OCI-LY7 (cell line): Measurements from ENCODE around the gene PPAT. TPM values are rescaled to one million over a fixed set of nuclear protein-coding genes. Genes with fewer than 3 reads are reported as not detected.

Source experiments
- BruUV-seq: library from RNA; stranded (reverse); fragments of 400-500 nt; replicated peaks from 2 replicates; lab custom pipeline; 2021; lab: Mats Ljungman, UMichigan
- CTCF ChIA-PET: fragments of 300-600 bp; sonication (Branson Sonifier 250); formaldehyde crosslinking; loops from one replicate; lab custom pipeline; 2022; ENCODE audit warnings: antibody characterized with exemption; ENCODE audit not compliant: unreplicated experiment; lab: Charles Lee
- POLR2A ChIA-PET: fragments of 300-600 bp; sonication (Branson Sonifier 250); formaldehyde crosslinking; loops from one replicate; lab custom pipeline; 2022; ENCODE audit warnings: antibody characterized with exemption; lab: Charles Lee
- DNase-seq: peaks from one replicate; pipeline ENCODE4 v3.0.0-alpha.2; 2015; ENCODE audit warnings: low spot score
- H2AFZ ChIP-seq: fragments of 200-600 bp; sonication (generic), shearing (Covaris generic); 2 replicates; pipeline ENCODE4 v1.6.1; 2014; ENCODE audit warnings: mild to moderate bottlenecking, antibody characterized with exemption, low read length, moderate library complexity
- H3K27ac ChIP-seq: fragments of 200-600 bp; sonication (generic); 2 replicates; pipeline ENCODE4 v1.5.1; 2014; ENCODE audit warnings: mixed run types, low read depth, mild to moderate bottlenecking, moderate library complexity, low read length, inconsistent platforms; ENCODE audit not compliant: poor library complexity, severe bottlenecking
- H3K36me3 ChIP-seq: fragments of 200-600 bp; sonication (generic); 2 replicates; pipeline ENCODE4 v1.6.1; 2014; ENCODE audit warnings: mild to moderate bottlenecking, antibody characterized with exemption, low read length, moderate library complexity, mixed read lengths; ENCODE audit not compliant: insufficient read depth
- H3K4me1 ChIP-seq: fragments of 200-600 bp; sonication (generic); 2 replicates; pipeline ENCODE4 v1.5.1; 2014; ENCODE audit warnings: mild to moderate bottlenecking, low read length; ENCODE audit not compliant: insufficient read depth, poor library complexity, severe bottlenecking
- H3K4me2 ChIP-seq: fragments of 200-600 bp; sonication (generic); 2 replicates; pipeline ENCODE4 v1.6.1; 2014; ENCODE audit warnings: mild to moderate bottlenecking, low read length
- H3K4me3 ChIP-seq: fragments of 200-600 bp; sonication (generic); 2 replicates; pipeline ENCODE4 v1.5.1; 2014; ENCODE audit warnings: mild to moderate bottlenecking, low read depth, low read length; ENCODE audit not compliant: poor library complexity, severe bottlenecking
- H3K79me2 ChIP-seq: fragments of 200-600 bp; sonication (generic); 2 replicates; pipeline ENCODE4 v1.6.1; 2016; ENCODE audit warnings: low read depth, mild to moderate bottlenecking, low read length, moderate library complexity, mixed read lengths; ENCODE audit not compliant: insufficient read depth
- H3K9me2 ChIP-seq: fragments of 200-600 bp; sonication (generic); 2 replicates; pipeline ENCODE4 v1.6.1; 2016; ENCODE audit warnings: mild to moderate bottlenecking, low read length, mixed read lengths; ENCODE audit not compliant: insufficient read depth
- H3K9me3 ChIP-seq: fragments of 200-600 bp; sonication (generic); 2 replicates; pipeline ENCODE4 v1.6.1; 2014; ENCODE audit warnings: mild to moderate bottlenecking, mixed run types, low read length, mixed read lengths
- H4K20me1 ChIP-seq: fragments of 200-600 bp; sonication (generic); 2 replicates; pipeline ENCODE4 v1.6.1; 2014; ENCODE audit warnings: mild to moderate bottlenecking, antibody characterized with exemption, low read length, moderate library complexity, mixed read lengths; ENCODE audit not compliant: insufficient read depth
- EZH2phosphoT487 ChIP-seq: fragments of 200-600 bp; sonication (generic); IDR thresholded peaks from 2 replicates; pipeline ENCODE4 v1.6.1; 2018; ENCODE audit warnings: low read depth, borderline replicate concordance, mild to moderate bottlenecking, mixed run types, antibody characterized with exemption, low read length, moderate library complexity, mixed read lengths
- intact Hi-C: fragments of 100-400 bp; cut with micrococcal nuclease; formaldehyde crosslinking; loops from one replicate; pipeline ENCODE4 v1.10.0; 2022; ENCODE audit not compliant: unreplicated experiment
- total RNA-seq, 2 experiments: library from RNA; depleted of rRNA in 1 of 2; stranded (reverse); fragments of >200 nt in 1 of 2; shearing (Covaris generic) in 1 of 2; gene quantifications; 2 replicates each; pipeline ENCODE4 v1.2.3, GENCODE V29; 2014 to 2022
- TF ChIP-seq, protein P1 (sequence below): fragments of 200-600 bp; sonication (generic); conservative IDR thresholded peaks from 2 replicates; pipeline ENCODE4 v1.5.1; 2014; ENCODE audit warnings: mild to moderate bottlenecking, antibody characterized with exemption, low read length, moderate library complexity, mixed read lengths

The PPAT gene
- total RNA-seq, 2 experiments from 2014 or later, result 35.8 to 54.3 TPM

GRCh38 chr4:56391270-56391669 lies 44.1 kb downstream of the PPAT start:
- Histone ChIP-seq H3K4me3 (no peak overlapping the region), H3K9me3 (no peaks in the 10 kb centered on the region), H4K20me1 (no peaks in the 10 kb centered on the region), H3K79me2 (peaks cover 13% of the 10 kb centered on the region), H2AFZ (no peak overlapping the region), H3K4me2 (no peak overlapping the region), H3K4me1 (peaks cover 15% of the 10 kb centered on the region), H3K36me3 (peaks cover 50% of the 10 kb centered on the region), H3K27ac (no peak overlapping the region), H3K9me2 (no peaks in the 10 kb centered on the region)
- ChIA-PET POLR2A (no interaction called here), CTCF (no interaction called here)
- no peak for DNase-seq
- intact Hi-C loops, result no loop called here
- TF ChIP-seq, protein P1, sequence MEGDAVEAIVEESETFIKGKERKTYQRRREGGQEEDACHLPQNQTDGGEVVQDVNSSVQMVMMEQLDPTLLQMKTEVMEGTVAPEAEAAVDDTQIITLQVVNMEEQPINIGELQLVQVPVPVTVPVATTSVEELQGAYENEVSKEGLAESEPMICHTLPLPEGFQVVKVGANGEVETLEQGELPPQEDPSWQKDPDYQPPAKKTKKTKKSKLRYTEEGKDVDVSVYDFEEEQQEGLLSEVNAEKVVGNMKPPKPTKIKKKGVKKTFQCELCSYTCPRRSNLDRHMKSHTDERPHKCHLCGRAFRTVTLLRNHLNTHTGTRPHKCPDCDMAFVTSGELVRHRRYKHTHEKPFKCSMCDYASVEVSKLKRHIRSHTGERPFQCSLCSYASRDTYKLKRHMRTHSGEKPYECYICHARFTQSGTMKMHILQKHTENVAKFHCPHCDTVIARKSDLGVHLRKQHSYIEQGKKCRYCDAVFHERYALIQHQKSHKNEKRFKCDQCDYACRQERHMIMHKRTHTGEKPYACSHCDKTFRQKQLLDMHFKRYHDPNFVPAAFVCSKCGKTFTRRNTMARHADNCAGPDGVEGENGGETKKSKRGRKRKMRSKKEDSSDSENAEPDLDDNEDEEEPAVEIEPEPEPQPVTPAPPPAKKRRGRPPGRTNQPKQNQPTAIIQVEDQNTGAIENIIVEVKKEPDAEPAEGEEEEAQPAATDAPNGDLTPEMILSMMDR, result no peak
- TF ChIP-seq EZH2phosphoT487, result no peak
- no TSS peak for BruUV-seq

DNA sequence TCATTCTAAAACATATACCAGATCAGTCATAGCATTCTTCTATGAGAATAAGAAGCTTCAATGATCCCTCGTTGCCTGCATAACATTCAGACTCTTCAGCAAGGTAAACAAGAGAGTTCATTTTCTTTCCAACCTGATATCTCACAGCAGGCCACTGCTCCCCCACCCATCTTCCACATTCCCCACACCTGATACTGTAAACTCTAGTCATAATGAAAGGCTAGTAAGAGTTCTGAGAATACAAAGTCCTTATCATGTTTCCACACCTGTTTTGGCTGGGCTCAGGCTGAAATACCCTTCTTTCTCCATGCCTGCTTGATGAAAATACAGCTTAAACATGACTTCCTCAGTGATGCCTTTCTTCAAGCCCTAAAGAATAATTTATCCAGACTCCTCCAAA lies 45.9 kb downstream of the PPAT start:
- Histone ChIP-seq H3K9me3 (no peaks in the 10 kb centered on the region), H3K27ac (no peak overlapping the region), H3K9me2 (no peaks in the 10 kb centered on the region), H4K20me1 (no peaks in the 10 kb centered on the region), H3K4me2 (peak overlapping the region; percentile 86), H3K79me2 (peaks cover 27% of the 10 kb centered on the region), H2AFZ (no peak overlapping the region), H3K36me3 (peaks cover 32% of the 10 kb centered on the region), H3K4me1 (peaks cover 22% of the 10 kb centered on the region), H3K4me3 (no peak overlapping the region)
- POLR2A ChIA-PET, result interaction anchor here (0.6 kb wide), 1 partner anchor 843 kb away, joined by 3 read pairs; no protein-coding TSS in a partner anchor
- intact Hi-C loops, result loop anchor here (5.0 to 10.0 kb wide), 3 partner anchors 342 to 585 kb away; partner anchors contain the start of genes NOA1, POLR2B and REST
- TF ChIP-seq EZH2phosphoT487, result no peak
- TF ChIP-seq, protein P1, result no peak
- CTCF ChIA-PET, result no interaction called here
- no TSS peak for BruUV-seq
- DNase-seq, result no peak

DNA sequence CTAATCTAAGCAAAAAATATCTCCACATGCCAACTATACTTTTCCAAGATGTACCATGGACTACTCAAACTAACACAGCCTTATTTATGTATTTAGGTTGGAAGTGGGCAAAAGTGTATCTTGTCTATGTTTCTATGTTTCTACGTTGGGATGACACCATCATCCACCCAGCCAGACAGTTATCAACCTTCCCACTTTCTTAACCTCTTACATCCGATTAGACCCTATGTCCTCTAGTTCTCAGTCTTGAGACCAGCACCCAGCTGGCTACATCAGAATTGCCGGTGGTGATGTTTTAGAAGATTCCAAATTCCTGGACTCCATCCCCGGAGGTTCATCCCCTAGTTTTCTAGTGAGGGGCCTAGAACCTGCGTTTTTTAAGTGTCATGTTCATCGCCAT lies 47.1 kb downstream of the PPAT start:
- ChIA-PET CTCF (no interaction called here), POLR2A (interaction anchor here (1.1 to 2.6 kb wide), 6 partner anchors 8 to 80 kb away, joined by 3 to 31 read pairs (median 10); partner anchors contain the start of genes PAICS and PPAT)
- Histone ChIP-seq H3K4me1 (peaks cover 22% of the 10 kb centered on the region), H3K27ac (peak overlapping the region; percentile 85), H3K4me2 (peak overlapping the region; percentile 86), H3K79me2 (peaks cover 27% of the 10 kb centered on the region), H3K36me3 (peaks cover 21% of the 10 kb centered on the region), H2AFZ (peak overlapping the region; percentile 70; the same call in 1 of the 2 replicates), H3K4me3 (peak overlapping the region; percentile 77), H4K20me1 (no peaks in the 10 kb centered on the region), H3K9me3 (no peaks in the 10 kb centered on the region), H3K9me2 (no peaks in the 10 kb centered on the region)
- DNase-seq, result peak; percentile 10
- intact Hi-C loops, result loop anchor here (5.0 to 10.0 kb wide), 3 partner anchors 341 to 586 kb away; partner anchors contain the start of genes NOA1, POLR2B and REST
- BruUV-seq, result no TSS peak
- TF ChIP-seq, protein P1, result no peak
- no peak for TF ChIP-seq EZH2phosphoT487
